ENCODE results near the gene IFNL1.

DNA sequence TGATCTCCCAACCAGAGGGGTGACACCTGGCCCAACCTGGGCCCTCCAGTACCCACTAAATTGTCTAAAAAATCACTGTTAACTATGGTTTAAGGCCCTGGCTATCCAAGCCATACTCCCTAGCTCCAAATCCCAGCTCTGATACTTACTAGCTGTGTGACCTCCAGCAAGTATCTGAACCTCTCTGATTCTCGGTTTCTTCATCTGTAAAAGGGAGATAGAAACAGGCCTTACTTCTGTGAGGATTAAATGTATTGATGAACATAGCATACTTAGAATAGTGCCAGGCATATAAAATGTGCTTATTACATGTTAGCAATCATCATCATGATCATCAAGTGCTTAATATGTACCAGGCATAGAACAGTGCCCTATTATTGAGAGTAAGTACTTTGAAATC, 19.7 kb downstream of the IFNL1 start:
- TF ChIP-seq, protein P1, sequence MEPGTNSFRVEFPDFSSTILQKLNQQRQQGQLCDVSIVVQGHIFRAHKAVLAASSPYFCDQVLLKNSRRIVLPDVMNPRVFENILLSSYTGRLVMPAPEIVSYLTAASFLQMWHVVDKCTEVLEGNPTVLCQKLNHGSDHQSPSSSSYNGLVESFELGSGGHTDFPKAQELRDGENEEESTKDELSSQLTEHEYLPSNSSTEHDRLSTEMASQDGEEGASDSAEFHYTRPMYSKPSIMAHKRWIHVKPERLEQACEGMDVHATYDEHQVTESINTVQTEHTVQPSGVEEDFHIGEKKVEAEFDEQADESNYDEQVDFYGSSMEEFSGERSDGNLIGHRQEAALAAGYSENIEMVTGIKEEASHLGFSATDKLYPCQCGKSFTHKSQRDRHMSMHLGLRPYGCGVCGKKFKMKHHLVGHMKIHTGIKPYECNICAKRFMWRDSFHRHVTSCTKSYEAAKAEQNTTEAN (CRISPR knock-in tag; IDR thresholded peaks at IDR 0.05): no peak
- TF ChIP-seq MXD4 (CRISPR knock-in tag; IDR thresholded peaks at IDR 0.05; ENCODE audit: borderline replicate concordance) (no peak), ATF2 (CRISPR knock-in tag; IDR thresholded peaks at IDR 0.05; ENCODE audit: borderline replicate concordance, low read depth) (no peak), CREB1 (CRISPR knock-in tag; IDR thresholded peaks at IDR 0.05) (no peak), JUN (CRISPR knock-in tag; IDR thresholded peaks at IDR 0.05) (no peak), SMAD4 (CRISPR knock-in tag; IDR thresholded peaks at IDR 0.05) (no peak), USF1 (CRISPR knock-in tag; IDR thresholded peaks at IDR 0.05) (no peak), SP1 (CRISPR knock-in tag; conservative IDR thresholded peaks at IDR 0.05) (no peak)
- TF ChIP-seq, protein P2, sequence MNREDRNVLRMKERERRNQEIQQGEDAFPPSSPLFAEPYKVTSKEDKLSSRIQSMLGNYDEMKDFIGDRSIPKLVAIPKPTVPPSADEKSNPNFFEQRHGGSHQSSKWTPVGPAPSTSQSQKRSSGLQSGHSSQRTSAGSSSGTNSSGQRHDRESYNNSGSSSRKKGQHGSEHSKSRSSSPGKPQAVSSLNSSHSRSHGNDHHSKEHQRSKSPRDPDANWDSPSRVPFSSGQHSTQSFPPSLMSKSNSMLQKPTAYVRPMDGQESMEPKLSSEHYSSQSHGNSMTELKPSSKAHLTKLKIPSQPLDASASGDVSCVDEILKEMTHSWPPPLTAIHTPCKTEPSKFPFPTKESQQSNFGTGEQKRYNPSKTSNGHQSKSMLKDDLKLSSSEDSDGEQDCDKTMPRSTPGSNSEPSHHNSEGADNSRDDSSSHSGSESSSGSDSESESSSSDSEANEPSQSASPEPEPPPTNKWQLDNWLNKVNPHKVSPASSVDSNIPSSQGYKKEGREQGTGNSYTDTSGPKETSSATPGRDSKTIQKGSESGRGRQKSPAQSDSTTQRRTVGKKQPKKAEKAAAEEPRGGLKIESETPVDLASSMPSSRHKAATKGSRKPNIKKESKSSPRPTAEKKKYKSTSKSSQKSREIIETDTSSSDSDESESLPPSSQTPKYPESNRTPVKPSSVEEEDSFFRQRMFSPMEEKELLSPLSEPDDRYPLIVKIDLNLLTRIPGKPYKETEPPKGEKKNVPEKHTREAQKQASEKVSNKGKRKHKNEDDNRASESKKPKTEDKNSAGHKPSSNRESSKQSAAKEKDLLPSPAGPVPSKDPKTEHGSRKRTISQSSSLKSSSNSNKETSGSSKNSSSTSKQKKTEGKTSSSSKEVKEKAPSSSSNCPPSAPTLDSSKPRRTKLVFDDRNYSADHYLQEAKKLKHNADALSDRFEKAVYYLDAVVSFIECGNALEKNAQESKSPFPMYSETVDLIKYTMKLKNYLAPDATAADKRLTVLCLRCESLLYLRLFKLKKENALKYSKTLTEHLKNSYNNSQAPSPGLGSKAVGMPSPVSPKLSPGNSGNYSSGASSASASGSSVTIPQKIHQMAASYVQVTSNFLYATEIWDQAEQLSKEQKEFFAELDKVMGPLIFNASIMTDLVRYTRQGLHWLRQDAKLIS (CRISPR knock-in tag; IDR thresholded peaks at IDR 0.05; ENCODE audit: borderline replicate concordance): no peak
- TF ChIP-seq, protein P3, sequence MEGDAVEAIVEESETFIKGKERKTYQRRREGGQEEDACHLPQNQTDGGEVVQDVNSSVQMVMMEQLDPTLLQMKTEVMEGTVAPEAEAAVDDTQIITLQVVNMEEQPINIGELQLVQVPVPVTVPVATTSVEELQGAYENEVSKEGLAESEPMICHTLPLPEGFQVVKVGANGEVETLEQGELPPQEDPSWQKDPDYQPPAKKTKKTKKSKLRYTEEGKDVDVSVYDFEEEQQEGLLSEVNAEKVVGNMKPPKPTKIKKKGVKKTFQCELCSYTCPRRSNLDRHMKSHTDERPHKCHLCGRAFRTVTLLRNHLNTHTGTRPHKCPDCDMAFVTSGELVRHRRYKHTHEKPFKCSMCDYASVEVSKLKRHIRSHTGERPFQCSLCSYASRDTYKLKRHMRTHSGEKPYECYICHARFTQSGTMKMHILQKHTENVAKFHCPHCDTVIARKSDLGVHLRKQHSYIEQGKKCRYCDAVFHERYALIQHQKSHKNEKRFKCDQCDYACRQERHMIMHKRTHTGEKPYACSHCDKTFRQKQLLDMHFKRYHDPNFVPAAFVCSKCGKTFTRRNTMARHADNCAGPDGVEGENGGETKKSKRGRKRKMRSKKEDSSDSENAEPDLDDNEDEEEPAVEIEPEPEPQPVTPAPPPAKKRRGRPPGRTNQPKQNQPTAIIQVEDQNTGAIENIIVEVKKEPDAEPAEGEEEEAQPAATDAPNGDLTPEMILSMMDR (IDR thresholded peaks at IDR 0.05): no peak
- TF ChIP-seq, protein P4, sequence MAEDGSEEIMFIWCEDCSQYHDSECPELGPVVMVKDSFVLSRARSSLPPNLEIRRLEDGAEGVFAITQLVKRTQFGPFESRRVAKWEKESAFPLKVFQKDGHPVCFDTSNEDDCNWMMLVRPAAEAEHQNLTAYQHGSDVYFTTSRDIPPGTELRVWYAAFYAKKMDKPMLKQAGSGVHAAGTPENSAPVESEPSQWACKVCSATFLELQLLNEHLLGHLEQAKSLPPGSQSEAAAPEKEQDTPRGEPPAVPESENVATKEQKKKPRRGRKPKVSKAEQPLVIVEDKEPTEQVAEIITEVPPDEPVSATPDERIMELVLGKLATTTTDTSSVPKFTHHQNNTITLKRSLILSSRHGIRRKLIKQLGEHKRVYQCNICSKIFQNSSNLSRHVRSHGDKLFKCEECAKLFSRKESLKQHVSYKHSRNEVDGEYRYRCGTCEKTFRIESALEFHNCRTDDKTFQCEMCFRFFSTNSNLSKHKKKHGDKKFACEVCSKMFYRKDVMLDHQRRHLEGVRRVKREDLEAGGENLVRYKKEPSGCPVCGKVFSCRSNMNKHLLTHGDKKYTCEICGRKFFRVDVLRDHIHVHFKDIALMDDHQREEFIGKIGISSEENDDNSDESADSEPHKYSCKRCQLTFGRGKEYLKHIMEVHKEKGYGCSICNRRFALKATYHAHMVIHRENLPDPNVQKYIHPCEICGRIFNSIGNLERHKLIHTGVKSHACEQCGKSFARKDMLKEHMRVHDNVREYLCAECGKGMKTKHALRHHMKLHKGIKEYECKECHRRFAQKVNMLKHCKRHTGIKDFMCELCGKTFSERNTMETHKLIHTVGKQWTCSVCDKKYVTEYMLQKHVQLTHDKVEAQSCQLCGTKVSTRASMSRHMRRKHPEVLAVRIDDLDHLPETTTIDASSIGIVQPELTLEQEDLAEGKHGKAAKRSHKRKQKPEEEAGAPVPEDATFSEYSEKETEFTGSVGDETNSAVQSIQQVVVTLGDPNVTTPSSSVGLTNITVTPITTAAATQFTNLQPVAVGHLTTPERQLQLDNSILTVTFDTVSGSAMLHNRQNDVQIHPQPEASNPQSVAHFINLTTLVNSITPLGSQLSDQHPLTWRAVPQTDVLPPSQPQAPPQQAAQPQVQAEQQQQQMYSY (CRISPR knock-in tag; IDR thresholded peaks at IDR 0.05): no peak

Measured in WTC11 (cell line).